IPS DF 6.9 (cell line): ENCODE data around the gene VIPR2.

ENCODE experiments used
- DNase-seq: peaks from one replicate; pipeline ENCODE4 v3.0.0-alpha.2; 2013; ENCODE audit warnings: low read depth, low spot score
- H3K27ac ChIP-seq: one replicate; pipeline ENCODE4 v1.5.1; 2013; ENCODE audit warnings: low read length, control low read depth
- H3K27me3 ChIP-seq: 2 replicates; pipeline ENCODE4 v1.6.1; 2013; ENCODE audit warnings: mild to moderate bottlenecking, low read length; ENCODE audit not compliant: control insufficient read depth, insufficient read depth
- H3K36me3 ChIP-seq: 2 replicates; pipeline ENCODE4 v1.6.1; 2013; ENCODE audit warnings: low read length; ENCODE audit not compliant: control insufficient read depth, insufficient read depth
- H3K4me1 ChIP-seq: 2 replicates; pipeline ENCODE4 v1.6.1; 2013; ENCODE audit warnings: low read length; ENCODE audit not compliant: control insufficient read depth, insufficient read depth
- H3K4me3 ChIP-seq: 2 replicates; pipeline ENCODE4 v1.5.1; 2013; ENCODE audit warnings: mild to moderate bottlenecking, low read length
- H3K9me3 ChIP-seq: 2 replicates; pipeline ENCODE4 v1.6.1; 2013; ENCODE audit warnings: low read length, inconsistent platforms; ENCODE audit not compliant: control insufficient read depth, insufficient read depth
- WGBS: extraction: QIAGEN DNeasy Blood & Tissue Kit; methylation state at CpG from one replicate; pipeline ENCODE4 v1.1.7; 2013; ENCODE audit warnings: mixed read lengths, missing lambda C conversion rate; ENCODE audit not compliant: insufficient read length, insufficient coverage; 5-methylcytosine and 5-hydroxymethylcytosine counted together

VIPR2 gene

GRCh38 chr7:159097661-159098423 lies 46.8 kb downstream of the VIPR2 start:
- Histone ChIP-seq H3K27ac (no peak overlapping the region), H3K4me1 (no peaks in the 10 kb centered on the region), H3K36me3 (no peaks in the 10 kb centered on the region), H3K27me3 (no peaks in the 10 kb centered on the region), H3K4me3 (no peak overlapping the region), H3K9me3 (no peaks in the 10 kb centered on the region)
- WGBS: no CpG with 5 or more reads among the region's 23 CpGs
- no peak for DNase-seq

- H3K4me1 ChIP-seq: no peaks in the 10 kb centered on the region
- no peak for DNase-seq
- no peak overlapping the region for H3K4me3 ChIP-seq
- WGBS: no CpG with 5 or more reads among the region's 27 CpGs
- H3K9me3 ChIP-seq: no peaks in the 10 kb centered on the region
- H3K27ac ChIP-seq: no peak overlapping the region
- H3K27me3 ChIP-seq: no peaks in the 10 kb centered on the region
- H3K36me3 ChIP-seq: no peaks in the 10 kb centered on the region
These were observed 47.7 kb downstream of the VIPR2 start for GRCh38 chr7:159096736-159097581.

GRCh38 chr7:159095979-159096411 lies 48.7 kb downstream of the VIPR2 start:
- Histone ChIP-seq H3K9me3 (no peaks in the 10 kb centered on the region), H3K27ac (no peak overlapping the region), H3K27me3 (no peaks in the 10 kb centered on the region), H3K36me3 (no peaks in the 10 kb centered on the region), H3K4me1 (no peaks in the 10 kb centered on the region), H3K4me3 (no peak overlapping the region)
- DNase-seq: no peak
- WGBS: no CpG with 5 or more reads among the region's 14 CpGs

- no peak for DNase-seq
- WGBS: no CpG with 5 or more reads among the region's 17 CpGs
- Histone ChIP-seq H3K27me3 (no peaks in the 10 kb centered on the region), H3K9me3 (no peaks in the 10 kb centered on the region), H3K27ac (no peak overlapping the region), H3K4me1 (no peaks in the 10 kb centered on the region), H3K36me3 (no peaks in the 10 kb centered on the region), H3K4me3 (no peak overlapping the region)
These were observed 49.5 kb downstream of the VIPR2 start for GRCh38 chr7:159094919-159095915.

GRCh38 chr7:159094023-159094740 lies 50.5 kb downstream of the VIPR2 start:
- no CpG with 5 or more reads among the region's 16 CpGs for WGBS
- Histone ChIP-seq H3K36me3 (no peaks in the 10 kb centered on the region), H3K9me3 (no peaks in the 10 kb centered on the region), H3K4me1 (no peaks in the 10 kb centered on the region), H3K4me3 (no peak overlapping the region), H3K27ac (no peak overlapping the region), H3K27me3 (no peaks in the 10 kb centered on the region)
- no peak for DNase-seq

- Histone ChIP-seq H3K4me3 (no peak overlapping the region), H3K27me3 (no peaks in the 10 kb centered on the region), H3K36me3 (no peaks in the 10 kb centered on the region), H3K4me1 (no peaks in the 10 kb centered on the region), H3K9me3 (no peaks in the 10 kb centered on the region), H3K27ac (no peak overlapping the region)
- no peak for DNase-seq
- no CpG with 5 or more reads among the region's 31 CpGs for WGBS
These were observed 51.2 kb downstream of the VIPR2 start for GRCh38 chr7:159093351-159093971.

GRCh38 chr7:159092701-159093121 lies 52.0 kb downstream of the VIPR2 start:
- no peaks in the 10 kb centered on the region for H3K9me3 ChIP-seq
- no CpG with 5 or more reads among the region's 13 CpGs for WGBS
- no peaks in the 10 kb centered on the region for H3K36me3 ChIP-seq
- no peak for DNase-seq
- no peak overlapping the region for H3K27ac ChIP-seq
- H3K4me1 ChIP-seq: no peaks in the 10 kb centered on the region
- H3K27me3 ChIP-seq: no peaks in the 10 kb centered on the region
- no peak overlapping the region for H3K4me3 ChIP-seq

GRCh38 chr7:159091480-159092475 lies 52.9 kb downstream of the VIPR2 start:
- H3K27me3 ChIP-seq: no peaks in the 10 kb centered on the region
- H3K9me3 ChIP-seq: no peaks in the 10 kb centered on the region
- no peak for DNase-seq
- no peaks in the 10 kb centered on the region for H3K36me3 ChIP-seq
- H3K27ac ChIP-seq: no peak overlapping the region
- no peaks in the 10 kb centered on the region for H3K4me1 ChIP-seq
- no peak overlapping the region for H3K4me3 ChIP-seq
- 100% methylated on average over 1 of the region's 31 CpGs for WGBS
